Sigmoid colon (tissue), 4 donors: Measurements from ENCODE around the gene ITIH4.

ENCODE experiments used
- CTCF ChIP-seq, 4 experiments: fragments of 450-650 bp in 3 of 4; fragments of 200-600 bp in 1 of 4; IDR thresholded peaks; one replicate each; pipeline ENCODE4 v1.5.1; 2016 to 2019; ENCODE audit warnings: antibody characterized with exemption in 4 of 4, mild to moderate bottlenecking in 3 of 4, moderate library complexity in 2 of 4
- EP300 ChIP-seq, 4 donors: sonication (generic); formaldehyde crosslinking; IDR thresholded peaks; one replicate each; pipeline ENCODE4 v1.6.1; 2017; ENCODE audit warnings: antibody characterized with exemption in 4 of 4
- POLR2A ChIP-seq, 2 donors: fragments of 450-650 bp; IDR thresholded peaks; one replicate each; pipeline ENCODE4 v1.6.1; 2016; ENCODE audit warnings: antibody characterized with exemption in 2 of 2, mild to moderate bottlenecking in 2 of 2, moderate library complexity in 2 of 2

GRCh38 chr3:52787246-52787645, 43.2 kb downstream of the ITIH4 start:
- no peak for TF ChIP-seq CTCF (IDR thresholded peaks at IDR 0.05)
- TF ChIP-seq POLR2A (IDR thresholded peaks at IDR 0.05), result no peak
- TF ChIP-seq EP300 (IDR thresholded peaks at IDR 0.05), result no peak
